Cortex of kidney (tissue), 1 donor: ENCODE measurements around the gene TMEM181.
"Not testable (repeated sequence)": the region's sequence is repeated elsewhere in the genome, so short reads cannot be mapped to it uniquely, and the experiment has no call there.

Experiments used
- DNase-seq: peaks from one replicate; lab custom pipeline; 2025; lab: John Stamatoyannopoulos, UW

The TMEM181 gene

GRCh38 chr6:158663625-158664165, 103.8 kb downstream of the TMEM181 start:
- no peak for DNase-seq

- no peak for DNase-seq
These were observed 105.4 kb downstream of the TMEM181 start for GRCh38 chr6:158665332-158665731.

- DNase-seq: no peak
These were observed 106.9 kb downstream of the TMEM181 start for GRCh38 chr6:158666628-158667359.

GRCh38 chr6:158667360-158667981, 107.6 kb downstream of the TMEM181 start:
- DNase-seq: no peak

GRCh38 chr6:158668707-158669103, 108.8 kb downstream of the TMEM181 start:
- DNase-seq: no peak

GRCh38 chr6:158669145-158670035, 109.5 kb downstream of the TMEM181 start:
- no peak for DNase-seq

GRCh38 chr6:158672119-158672518, 112.2 kb downstream of the TMEM181 start:
- not testable (repeated sequence) for DNase-seq

- DNase-seq: no peak
These were observed 112.8 kb downstream of the TMEM181 start for GRCh38 chr6:158672726-158673125.

GRCh38 chr6:158674342-158675131, 114.6 kb downstream of the TMEM181 start:
- no peak for DNase-seq

GRCh38 chr6:158677094-158677493, 117.2 kb downstream of the TMEM181 start:
- not testable (repeated sequence) for DNase-seq

- no peak for DNase-seq
These were observed 118.2 kb downstream of the TMEM181 start for GRCh38 chr6:158677906-158678578.

- DNase-seq: no peak
These were observed 120.1 kb downstream of the TMEM181 start for GRCh38 chr6:158680015-158680414.

- DNase-seq: no peak
These were observed 120.6 kb downstream of the TMEM181 start for GRCh38 chr6:158680481-158680880.

GRCh38 chr6:158684311-158684710, 124.4 kb downstream of the TMEM181 start:
- no peak for DNase-seq

- no peak for DNase-seq
These were observed 124.9 kb downstream of the TMEM181 start for GRCh38 chr6:158684745-158685324.
